Measurements from ENCODE around the gene MSMB.
"Not testable (repeated sequence)": the region's sequence is repeated elsewhere in the genome, so short reads cannot be mapped to it uniquely, and the experiment has no call there.

Gene MSMB

DNA sequence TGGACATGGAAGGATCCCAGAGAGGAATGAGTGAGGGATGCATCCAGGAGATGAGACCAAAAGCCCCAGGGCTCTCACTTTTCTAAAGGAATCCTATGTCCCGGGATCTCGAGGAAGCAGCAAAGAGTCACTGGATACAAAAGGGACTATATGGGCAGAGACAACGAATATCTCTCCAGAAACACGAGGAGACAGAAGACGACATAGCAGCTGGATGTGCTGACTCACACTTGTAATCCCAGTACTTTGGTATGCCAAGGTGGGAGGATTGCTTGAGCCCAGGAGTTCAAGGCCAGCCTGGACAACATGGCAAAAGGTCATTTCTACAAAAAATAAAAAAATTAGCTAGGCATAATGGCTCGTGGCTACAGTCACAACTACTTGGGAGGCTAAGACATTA lies 24.7 kb upstream of the MSMB start:
- H3K4me3 ChIP-seq (ENCODE audit: low read depth, low read length), result no peak overlapping the region

DNA sequence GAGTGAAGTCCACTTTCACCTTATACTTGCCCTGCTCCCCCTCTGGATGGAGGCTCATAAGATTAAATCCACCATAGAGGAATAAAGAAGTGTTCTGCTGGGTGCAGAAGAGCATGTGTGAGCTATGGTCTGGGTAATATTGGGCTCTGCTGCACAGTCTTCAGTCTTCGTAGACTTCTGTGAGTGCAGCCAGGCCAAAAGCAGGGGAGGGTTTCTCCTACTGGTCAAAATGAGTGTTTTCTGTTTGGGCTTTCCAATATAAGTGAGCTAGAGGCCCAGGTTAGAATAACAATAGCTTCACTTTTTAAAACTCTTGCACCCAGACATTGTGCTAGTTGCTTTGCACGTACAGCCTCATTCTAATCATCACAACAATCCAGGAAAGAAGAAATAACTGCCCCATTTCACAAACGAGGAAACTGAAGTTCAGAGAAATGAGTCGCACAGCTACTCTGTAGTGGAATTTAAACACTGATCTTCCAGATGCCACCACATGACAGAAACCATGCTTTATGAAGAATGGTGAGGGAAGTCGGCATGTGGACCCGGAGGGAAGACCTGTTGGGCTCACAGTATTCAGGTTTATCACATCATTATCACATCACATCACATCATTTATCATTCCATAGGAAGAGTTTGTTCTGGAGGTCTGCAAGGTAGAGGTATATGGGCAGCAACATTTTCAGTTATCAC lies 23.8 kb upstream of the MSMB start:
- no peak overlapping the region for H3K4me3 ChIP-seq (ENCODE audit: low read depth, low read length)

DNA sequence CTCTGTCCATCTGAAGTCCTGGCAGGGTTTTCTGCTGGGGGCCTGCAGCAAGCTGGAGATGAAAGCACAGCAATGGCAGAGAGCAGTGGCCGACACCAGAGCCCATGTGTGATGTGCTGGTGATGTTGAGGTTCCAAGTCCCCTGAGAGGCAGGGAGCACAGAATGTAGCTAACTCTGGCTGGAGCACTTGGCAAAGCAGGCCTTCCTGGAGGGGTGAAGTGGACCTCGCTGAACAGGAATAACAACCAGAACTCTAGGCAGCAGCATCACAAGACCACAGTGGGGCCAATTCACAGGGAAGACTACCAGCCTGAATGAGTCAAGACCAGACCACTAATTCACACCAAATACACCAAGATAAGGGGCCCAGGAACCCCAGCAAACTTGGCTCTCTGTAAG lies 22.8 kb upstream of the MSMB start:
- no peak overlapping the region for H3K4me3 ChIP-seq (ENCODE audit: low read depth, low read length)

DNA sequence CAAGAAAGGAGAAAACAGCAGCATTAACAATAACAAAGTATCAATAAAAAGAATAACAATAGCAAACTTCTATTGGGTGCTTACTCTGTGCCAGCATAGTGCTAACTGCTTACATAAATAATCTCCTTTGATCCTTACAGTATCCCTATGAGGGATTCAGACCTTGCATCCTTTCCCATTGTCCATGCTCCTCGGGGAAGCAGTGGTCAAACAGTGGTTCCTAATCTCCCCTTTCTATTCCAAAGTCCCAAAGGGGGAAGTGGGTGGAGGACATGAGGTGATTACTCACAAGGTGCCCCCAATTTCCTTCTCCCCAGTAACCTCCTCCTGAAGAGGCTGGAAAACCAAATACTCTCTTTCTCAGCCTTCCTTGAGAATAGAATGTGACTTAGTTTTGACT lies 22.0 kb upstream of the MSMB start:
- H3K4me3 ChIP-seq (ENCODE audit: low read depth, low read length), result no peak overlapping the region

DNA sequence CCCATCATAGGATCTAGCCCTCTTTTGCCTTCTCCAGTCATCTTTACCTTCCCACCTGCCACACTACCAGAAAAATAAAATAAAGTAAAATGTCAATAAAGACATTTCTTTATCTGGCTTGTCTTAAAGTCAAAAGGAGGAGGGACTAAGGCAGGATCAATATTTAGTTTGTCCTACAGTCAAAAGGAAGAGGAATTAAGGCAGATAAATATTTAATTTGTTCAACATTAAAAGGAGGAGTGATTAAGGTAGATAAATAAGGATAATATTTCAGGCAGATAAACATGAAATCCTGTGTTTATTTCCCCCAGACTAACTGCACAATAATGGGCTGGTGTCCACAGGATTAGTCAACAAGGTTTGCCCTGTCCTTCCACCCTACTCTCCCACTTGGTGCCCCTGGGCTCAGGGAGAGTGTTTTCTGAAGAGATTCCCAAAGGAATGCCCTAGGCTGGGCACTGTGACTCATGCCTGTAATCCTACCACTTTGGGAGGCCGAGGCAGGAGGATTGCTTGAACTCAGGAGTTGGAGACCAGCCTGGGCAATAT lies 18.3 kb upstream of the MSMB start:
- H3K4me3 ChIP-seq (ENCODE audit: low read depth, low read length), result no peak overlapping the region

DNA sequence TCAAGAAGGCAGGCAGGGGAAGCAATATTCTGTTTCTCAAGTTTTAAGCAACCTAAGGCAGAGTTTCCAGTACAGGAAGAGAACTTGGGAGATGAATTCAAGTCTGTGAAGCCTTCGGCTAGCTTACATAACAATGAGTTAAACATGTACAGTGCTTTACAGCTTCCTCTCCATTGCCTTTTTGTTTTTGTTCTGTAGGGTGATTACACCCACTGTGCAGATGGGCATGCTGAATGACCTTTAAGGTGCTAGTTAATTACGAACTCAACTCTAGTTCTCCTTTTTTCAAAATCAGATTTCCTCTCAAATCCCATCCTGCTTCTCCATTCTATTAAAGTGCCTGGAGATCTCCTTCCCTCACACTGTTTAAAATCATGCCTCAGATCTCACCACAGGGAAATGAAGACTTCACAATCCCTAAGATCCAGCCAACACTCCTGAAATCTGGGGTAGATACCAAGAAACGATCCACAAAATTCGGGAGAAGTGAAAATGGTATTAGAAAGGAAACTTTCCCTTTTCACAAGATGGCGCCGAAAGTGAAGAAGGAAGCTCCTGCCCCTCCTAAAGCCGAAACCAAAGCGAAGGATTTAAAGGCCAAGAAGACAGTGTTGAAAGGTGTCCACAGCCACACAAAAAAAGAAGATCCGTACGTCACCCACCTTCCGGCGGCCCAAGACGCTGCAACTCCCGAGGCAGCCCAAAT lies 16.8 kb upstream of the MSMB start:
- H3K4me3 ChIP-seq (ENCODE audit: low read depth, low read length), result no peak overlapping the region

DNA sequence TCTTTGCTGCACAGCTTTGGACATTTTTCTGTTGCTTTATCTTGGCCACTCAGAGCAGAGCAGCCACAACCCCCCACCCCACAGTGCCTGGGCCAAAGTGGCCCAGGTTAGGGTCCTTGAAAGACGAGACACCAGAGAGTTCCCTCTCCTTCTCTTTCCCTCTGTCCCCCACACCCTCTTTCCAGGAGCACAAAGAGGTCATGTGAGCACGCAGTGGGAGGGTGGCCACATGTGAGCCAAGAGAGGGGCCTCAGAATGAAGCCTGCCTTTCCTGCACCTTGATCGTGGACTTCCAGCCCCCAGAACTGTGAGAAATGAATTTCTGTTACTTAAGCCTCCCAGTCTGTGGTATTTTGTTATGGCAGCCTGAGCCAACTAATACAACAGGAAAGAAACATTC lies 14.6 kb upstream of the MSMB start:
- H3K4me3 ChIP-seq (ENCODE audit: low read depth, low read length), result no peak overlapping the region

DNA sequence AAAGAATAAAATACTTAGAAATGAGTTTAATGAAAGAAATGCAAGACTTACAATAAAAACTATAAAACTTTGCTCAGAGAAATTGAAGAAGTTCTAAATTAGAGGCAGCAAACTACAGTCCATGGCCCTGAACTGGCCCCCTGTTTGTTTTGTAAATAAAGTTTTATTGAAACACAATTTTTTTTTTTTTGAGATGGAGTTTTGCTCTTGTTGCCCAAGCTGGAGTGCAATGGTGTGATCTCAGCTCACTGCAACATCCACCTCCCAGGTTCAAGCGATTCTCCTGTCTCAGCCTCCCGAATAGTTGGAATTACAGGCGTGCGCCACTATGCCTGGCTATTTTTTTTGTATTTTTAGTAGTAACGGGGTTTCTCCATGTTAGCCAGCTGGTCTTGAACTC lies 11.9 kb upstream of the MSMB start:
- H3K4me3 ChIP-seq (ENCODE audit: low read depth, low read length), result not testable (repeated sequence)

DNA sequence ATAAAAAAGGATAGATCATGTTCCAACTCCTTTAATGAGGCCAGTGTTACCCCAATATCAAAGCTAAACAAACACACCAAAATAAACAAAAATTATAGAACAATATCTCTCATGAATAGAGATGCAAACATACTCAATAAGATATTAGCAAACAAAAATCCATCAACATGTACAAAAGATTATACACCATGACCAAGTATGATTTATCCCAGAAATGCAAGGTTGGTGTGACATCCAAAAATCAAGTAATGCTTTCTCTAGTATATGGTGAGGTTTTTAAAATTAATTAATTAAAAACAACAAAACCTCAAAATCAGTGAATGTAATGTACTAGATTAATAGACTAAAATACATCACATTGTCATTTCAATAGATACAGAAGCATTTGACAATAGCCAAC lies 11.0 kb upstream of the MSMB start:
- H3K4me3 ChIP-seq (ENCODE audit: low read depth, low read length), result no peak overlapping the region

DNA sequence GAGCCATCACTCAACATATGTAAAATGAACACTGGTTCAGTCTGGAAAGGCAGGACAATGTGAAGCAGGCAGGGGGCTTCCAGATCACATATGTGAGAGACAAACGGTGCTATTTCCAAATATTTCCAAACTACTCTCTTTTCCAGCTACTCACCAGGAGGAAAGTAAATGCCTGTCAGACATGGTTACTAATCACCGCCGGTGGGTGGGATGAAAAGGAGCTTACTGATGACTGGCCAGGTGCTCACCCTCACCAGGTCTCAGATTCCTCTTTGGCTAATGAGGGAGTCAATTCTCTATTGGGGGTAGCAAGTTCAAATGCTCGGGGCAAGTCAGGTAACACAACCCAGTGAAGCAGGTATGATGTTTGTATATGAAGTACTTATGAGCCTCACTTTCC lies 9.7 kb upstream of the MSMB start:
- H3K4me3 ChIP-seq (ENCODE audit: low read depth, low read length), result no peak overlapping the region

DNA sequence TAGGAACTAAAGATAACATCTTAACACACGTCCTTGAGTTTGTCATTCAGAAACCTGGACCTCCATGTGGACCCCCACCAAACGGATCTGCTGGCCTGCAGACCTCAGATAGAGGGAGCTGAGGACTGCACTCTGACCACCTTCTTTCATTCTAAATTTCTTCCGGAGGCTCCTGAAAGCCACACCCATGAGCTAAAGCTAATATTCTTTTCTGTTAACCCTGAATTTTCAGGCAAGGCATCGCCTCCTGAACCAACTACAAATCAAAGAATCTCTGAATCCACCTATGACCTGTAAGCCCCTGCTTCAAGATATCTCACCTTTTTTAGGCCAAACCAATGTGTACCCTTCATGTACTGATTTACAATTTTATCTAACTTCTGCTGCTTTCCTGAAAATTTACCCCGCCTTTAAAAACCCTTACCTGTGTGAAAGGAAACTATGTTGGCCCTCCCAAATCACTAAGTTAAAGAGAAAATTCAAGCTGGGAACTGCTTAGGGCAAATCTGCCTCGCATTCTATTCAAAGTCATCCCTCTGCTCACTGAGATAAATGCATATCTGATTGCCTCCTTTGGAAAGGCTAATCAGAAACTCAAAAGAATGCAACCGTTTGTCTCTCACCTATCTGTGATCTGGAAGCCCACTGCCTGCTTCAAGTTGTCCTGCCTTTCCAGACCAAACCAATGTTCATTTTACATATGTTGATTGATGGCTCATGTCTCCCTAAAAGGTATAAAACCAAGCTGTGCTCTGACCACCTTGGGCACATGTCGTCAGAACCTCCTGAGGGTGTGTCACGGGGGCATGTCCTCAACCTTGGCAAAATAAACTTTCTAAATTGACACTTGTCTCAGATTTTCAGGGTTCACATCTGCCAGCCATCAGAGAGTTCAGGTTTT lies 7.7 kb upstream of the MSMB start:
- H3K4me3 ChIP-seq (ENCODE audit: low read depth, low read length), result no peak overlapping the region

DNA sequence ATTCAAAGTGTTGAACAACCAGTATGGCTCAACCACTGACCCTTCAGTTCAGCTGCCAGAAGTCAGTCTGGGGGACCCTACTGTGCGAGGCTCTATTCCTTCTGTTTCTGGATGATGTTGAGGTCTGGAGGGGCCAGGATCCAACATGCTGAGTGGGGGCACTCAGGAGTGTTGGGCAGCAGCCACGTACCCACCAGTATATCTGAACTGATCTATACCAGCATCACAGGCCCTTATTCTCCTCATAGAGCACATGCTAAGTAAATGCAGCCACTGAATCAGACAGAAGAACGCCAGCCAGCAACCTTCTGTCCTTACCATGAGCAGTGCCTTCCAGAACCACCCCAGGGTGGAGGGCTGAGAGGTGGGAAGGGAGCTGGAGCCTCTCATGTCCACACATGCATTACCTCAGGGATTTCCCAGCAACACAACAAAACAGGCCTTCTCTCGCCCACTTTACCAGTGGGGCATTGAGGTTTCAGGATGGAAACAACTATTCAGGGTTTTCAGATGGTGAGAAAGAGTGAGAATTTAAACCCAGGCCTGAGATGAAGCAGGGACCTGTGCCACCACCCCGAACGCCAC lies 6.8 kb upstream of the MSMB start:
- no peak overlapping the region for H3K4me3 ChIP-seq (ENCODE audit: low read depth, low read length)

DNA sequence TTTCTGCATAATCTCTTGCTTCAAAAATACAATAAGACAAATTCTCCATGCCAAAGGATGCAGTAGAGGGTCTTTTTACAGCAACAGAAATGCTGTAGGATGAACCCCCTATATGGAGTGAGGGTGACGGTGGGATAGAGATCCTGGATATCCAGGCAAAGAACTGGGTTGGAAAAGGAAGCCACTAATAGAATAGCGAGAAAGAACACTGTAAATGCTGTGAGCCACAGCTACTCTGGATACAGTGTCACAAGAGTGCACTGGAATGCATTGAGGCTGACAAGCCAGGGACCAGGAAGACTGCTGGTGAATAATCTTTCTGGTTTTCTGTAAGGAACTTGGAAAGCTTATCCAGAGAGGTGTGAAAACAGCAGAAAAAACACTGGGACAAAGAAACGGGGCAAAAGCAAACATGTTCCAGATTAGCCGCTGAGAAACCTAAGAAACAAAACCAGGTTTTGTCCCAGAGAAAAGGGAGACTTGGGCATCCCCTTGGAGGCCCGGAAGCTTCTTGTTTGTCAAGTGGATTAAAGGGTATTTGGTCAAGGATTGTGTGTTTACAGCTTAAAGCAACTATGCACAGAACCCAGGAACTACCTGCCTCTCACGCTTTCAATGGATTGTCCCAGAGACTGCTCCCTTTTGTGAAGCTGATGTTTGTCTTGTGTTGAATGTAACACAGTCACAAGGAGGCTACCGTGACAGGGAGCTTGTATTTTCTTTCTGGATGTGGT lies 6.2 kb upstream of the MSMB start:
- no peak overlapping the region for H3K4me3 ChIP-seq (ENCODE audit: low read depth, low read length)

DNA sequence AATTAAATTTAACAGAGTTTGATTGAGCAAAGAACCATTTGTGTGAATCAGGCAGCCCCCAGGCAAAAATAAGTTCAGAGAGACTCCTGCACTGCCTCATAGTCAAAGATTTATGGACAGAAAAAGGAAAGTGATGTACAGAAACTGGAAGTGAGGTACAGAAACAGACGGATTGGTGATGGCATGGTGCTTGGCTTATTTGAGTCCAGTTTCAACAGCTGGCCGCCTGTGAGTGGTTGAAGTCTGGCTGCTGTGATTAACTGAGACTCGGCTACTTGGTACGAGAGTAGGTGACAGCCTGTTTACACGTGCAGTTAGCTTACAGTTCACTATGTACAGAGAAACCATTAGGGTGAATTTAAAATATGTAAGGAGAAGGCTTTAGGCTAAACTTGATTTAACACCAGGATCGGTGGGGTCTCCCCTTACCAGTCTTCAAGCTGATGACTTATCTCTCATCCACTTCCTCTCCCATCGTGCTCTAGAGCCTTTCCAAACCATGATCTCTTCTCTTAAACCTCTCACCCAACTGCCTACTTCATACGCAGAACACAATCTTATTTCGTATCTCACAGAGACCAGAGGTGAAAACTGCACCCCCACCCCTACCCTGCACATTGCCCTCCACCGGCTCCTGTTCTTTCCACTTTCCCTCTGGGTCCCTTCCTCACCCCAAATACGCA lies 5.0 kb upstream of the MSMB start:
- H3K4me3 ChIP-seq (ENCODE audit: low read depth, low read length), result no peak overlapping the region

DNA sequence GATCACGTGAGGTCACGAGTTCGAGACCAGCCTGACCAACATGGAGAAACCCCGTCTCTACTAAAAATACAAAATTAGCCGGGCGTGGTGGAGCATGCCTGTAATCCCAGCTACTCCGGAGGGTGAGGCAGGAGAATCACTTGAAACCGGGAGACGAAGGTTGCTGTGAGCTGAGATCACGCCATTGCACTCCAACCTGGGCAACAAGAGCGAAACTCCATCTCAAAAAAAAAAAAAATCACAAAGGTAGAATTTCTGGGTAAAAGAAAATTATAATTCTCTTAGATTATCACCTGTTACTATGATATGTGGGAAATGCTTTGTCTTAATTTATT lies 3.4 kb upstream of the MSMB start:
- H3K4me3 ChIP-seq (ENCODE audit: low read depth, low read length), result not testable (repeated sequence)

DNA sequence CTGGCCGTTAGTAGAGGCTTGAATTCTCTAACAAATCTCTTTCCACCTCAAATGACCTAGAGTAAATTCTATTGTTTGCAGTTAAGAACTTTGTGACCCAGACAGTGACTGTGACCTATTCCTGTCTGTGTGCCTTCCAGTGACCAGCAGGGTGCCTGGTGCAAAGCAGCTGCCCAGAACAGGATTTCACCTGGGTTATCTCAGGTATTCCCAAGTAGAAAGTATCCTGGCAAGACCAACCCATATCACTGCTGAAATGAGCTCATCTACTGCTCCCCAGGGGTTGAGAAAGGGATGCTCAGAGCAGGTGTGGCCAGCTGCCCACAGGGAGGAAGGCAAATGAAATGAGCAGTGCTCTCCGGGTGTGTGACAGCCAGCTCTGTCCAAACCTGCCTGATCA lies 2.1 kb upstream of the MSMB start:
- no peak overlapping the region for H3K4me3 ChIP-seq (ENCODE audit: low read depth, low read length)

DNA sequence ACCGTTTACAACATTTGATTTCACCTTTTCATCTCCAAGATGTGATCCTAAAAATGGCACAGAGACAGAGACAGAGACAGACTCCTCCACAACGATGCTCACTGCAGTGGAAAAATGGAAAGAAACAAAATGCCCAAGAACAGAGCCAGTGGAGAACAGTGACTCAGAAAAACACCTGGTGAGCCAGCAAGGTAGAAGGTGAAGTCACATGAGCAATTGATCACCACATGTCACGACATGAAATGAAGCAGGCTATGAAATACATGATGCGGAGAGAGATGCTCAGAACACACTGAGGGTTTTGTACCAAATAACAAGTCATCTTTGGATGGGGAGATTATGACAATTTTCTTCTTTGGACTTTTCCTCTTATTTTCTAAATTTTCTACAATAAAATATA lies 3.5 kb downstream of the MSMB start:
- no peak overlapping the region for H3K4me3 ChIP-seq (ENCODE audit: low read depth, low read length)

DNA sequence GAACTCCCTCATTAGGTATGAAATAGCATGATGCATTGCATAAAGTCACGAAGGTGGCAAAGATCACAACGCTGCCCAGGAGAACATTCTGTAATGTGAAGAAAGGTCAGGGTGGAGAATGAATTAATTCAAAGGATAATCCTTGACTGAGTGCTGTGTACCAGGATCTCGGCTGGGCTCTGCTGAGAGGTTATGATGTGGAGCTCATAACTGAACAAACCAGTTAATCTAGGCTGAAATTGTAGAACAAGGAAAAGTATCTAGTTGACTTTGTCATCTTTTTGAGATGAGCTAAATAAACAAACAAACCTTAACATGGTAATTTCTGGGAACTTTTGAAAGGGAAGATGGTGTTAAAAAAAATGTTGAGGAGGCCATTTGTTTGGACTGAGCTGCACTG lies 6.1 kb downstream of the MSMB start:
- H3K4me3 ChIP-seq (ENCODE audit: low read depth, low read length), result no peak overlapping the region

DNA sequence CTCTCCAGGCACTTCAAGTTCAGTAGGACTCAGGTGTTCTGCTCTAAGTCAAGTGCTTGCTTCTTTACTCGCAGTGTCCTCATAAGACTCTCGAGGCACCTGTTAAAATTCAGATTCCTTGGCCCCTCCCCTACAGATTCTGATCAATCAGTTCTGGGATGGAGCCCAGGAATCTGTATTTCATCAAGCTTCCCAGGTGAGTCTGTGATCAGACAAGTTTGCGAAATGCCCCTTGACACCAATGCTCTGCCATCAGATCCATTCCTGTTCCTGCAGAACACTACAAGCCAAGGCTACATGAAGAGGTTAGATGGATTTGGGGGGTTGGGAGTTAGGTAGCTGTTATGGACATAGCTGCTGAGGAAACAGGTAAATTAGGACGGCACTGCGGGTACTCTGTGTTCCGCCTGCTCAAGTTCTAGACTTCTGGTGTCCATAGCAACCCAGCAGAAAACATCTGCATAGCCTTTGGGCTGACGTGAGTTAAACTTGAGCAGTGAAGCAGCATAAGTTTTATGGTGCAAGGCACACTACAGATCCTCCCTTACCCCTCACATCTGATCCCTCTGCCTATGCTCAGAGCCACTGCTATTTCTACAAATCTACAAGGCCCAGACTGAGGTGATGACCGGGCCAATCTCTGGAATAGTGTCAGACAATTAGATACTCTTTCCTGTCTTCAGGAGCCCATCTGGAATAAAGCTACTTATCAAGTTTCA lies 8.8 kb downstream of the MSMB start:
- no peak overlapping the region for H3K4me3 ChIP-seq (ENCODE audit: low read depth, low read length)

All from iPS-11a (cell line).